ENCODE measurements around the gene FNDC1. TPM values are rescaled to one million over a fixed set of nuclear protein-coding genes. Genes with fewer than 3 reads are reported as not detected.
A peak's percentile ranks its signal among the peaks of the same experiment; 100 is the strongest.

The FNDC1 gene
- total RNA-seq, 1 experiment from 2014 or later = not detected

DNA sequence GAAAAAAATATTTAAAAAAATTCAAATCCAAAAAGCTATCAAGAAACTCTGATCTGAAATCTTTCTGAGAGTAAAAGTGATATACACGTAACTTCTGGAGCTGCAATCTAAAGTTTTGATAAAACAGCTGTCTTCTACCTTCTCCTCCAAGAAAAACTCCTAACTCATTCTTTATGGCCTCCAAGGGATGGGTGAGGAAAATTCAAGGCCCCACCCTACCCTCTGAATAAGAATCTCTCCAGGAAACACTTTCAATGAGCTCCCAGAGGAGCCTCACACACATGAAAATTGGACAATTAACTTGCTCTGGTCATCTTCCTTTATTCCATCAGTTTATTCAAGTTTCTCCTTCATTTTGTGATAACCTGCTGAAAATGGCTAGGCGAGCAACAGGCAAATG lies 93.4 kb downstream of the FNDC1 start:
- ChIA-PET POLR2A (no interaction called here), CTCF (no interaction called here)
- Histone ChIP-seq H3K9me3 (no peaks in the 10 kb centered on the region), H3K4me3 (ENCODE audit: low read depth, low read length) (no peak overlapping the region), H3K36me3 (ENCODE audit: control insufficient read depth, insufficient read depth, low read length) (no peaks in the 10 kb centered on the region), H3K4me1 (no peaks in the 10 kb centered on the region), H3K27me3 (replicated peaks; ENCODE audit: control insufficient read depth, insufficient read depth, low read length) (no peaks in the 10 kb centered on the region)
- no TSS peak for BruUV-seq (replicated peaks)
- H3K9me3 Mint-ChIP-seq (ENCODE audit: unreplicated experiment) = no peaks in the 10 kb centered on the region
- H3K27ac Mint-ChIP-seq (ENCODE audit: unreplicated experiment) = no peak overlapping the region
- H3K4me1 Mint-ChIP-seq (ENCODE audit: low read depth, unreplicated experiment) = no peaks in the 10 kb centered on the region
- no peak overlapping the region for H3K4me3 Mint-ChIP-seq (ENCODE audit: unreplicated experiment)
- peaks cover 10% of the 10 kb centered on the region for H3K27me3 Mint-ChIP-seq (ENCODE audit: insufficient read depth, unreplicated experiment)
- DNase-seq = no peak
- intact Hi-C loops (cut with micrococcal nuclease; ENCODE audit: unreplicated experiment) = no loop called here
- no peak for TF ChIP-seq CTCF (IDR thresholded peaks at IDR 0.05; ENCODE audit: insufficient read depth in 1 of 2, low read depth in 1 of 2, low read length in 1 of 2, severe bottlenecking in 1 of 2, unreplicated experiment in 1 of 2)
- H3K36me3 Mint-ChIP-seq (ENCODE audit: insufficient read depth, unreplicated experiment) = peaks cover 5% of the 10 kb centered on the region

GRCh38 chr6:159267165-159267564 lies 98.0 kb downstream of the FNDC1 start:
- peaks cover 2% of the 10 kb centered on the region for H3K27me3 Mint-ChIP-seq (ENCODE audit: insufficient read depth, unreplicated experiment)
- no peaks in the 10 kb centered on the region for H3K36me3 ChIP-seq (ENCODE audit: control insufficient read depth, insufficient read depth, low read length)
- TF ChIP-seq CTCF (IDR thresholded peaks at IDR 0.05; ENCODE audit: insufficient read depth in 1 of 2, low read depth in 1 of 2, low read length in 1 of 2, severe bottlenecking in 1 of 2, unreplicated experiment in 1 of 2) = no peak
- BruUV-seq (replicated peaks) = no TSS peak
- no peaks in the 10 kb centered on the region for H3K36me3 Mint-ChIP-seq (ENCODE audit: insufficient read depth, unreplicated experiment)
- CTCF ChIA-PET = no interaction called here
- H3K4me1 ChIP-seq = no peaks in the 10 kb centered on the region
- H3K4me1 Mint-ChIP-seq (ENCODE audit: low read depth, unreplicated experiment) = no peaks in the 10 kb centered on the region
- H3K9me3 Mint-ChIP-seq (ENCODE audit: unreplicated experiment) = peaks cover 16% of the 10 kb centered on the region
- no peaks in the 10 kb centered on the region for H3K27me3 ChIP-seq (replicated peaks; ENCODE audit: control insufficient read depth, insufficient read depth, low read length)
- intact Hi-C loops (cut with micrococcal nuclease; ENCODE audit: unreplicated experiment) = no loop called here
- no peaks in the 10 kb centered on the region for H3K9me3 ChIP-seq
- no peak overlapping the region for H3K4me3 Mint-ChIP-seq (ENCODE audit: unreplicated experiment)
- H3K27ac Mint-ChIP-seq (ENCODE audit: unreplicated experiment) = no peak overlapping the region
- peak in 1 of 2 experiments; percentile 55 for DNase-seq
- no peak overlapping the region for H3K4me3 ChIP-seq (ENCODE audit: low read depth, low read length)
- POLR2A ChIA-PET = no interaction called here

- TF ChIP-seq CTCF (IDR thresholded peaks at IDR 0.05; ENCODE audit: insufficient read depth in 1 of 2, low read depth in 1 of 2, low read length in 1 of 2, severe bottlenecking in 1 of 2, unreplicated experiment in 1 of 2) = no peak
- Mint-ChIP-seq H3K4me1 (ENCODE audit: low read depth, unreplicated experiment) (no peaks in the 10 kb centered on the region), H3K27me3 (ENCODE audit: insufficient read depth, unreplicated experiment) (peaks cover 2% of the 10 kb centered on the region), H3K36me3 (ENCODE audit: insufficient read depth, unreplicated experiment) (no peaks in the 10 kb centered on the region), H3K9me3 (ENCODE audit: unreplicated experiment) (peaks cover 16% of the 10 kb centered on the region), H3K4me3 (ENCODE audit: unreplicated experiment) (no peak overlapping the region), H3K27ac (ENCODE audit: unreplicated experiment) (no peak overlapping the region)
- H3K4me3 ChIP-seq (ENCODE audit: low read depth, low read length) = no peak overlapping the region
- no peaks in the 10 kb centered on the region for H3K9me3 ChIP-seq
- no peaks in the 10 kb centered on the region for H3K36me3 ChIP-seq (ENCODE audit: control insufficient read depth, insufficient read depth, low read length)
- no peaks in the 10 kb centered on the region for H3K4me1 ChIP-seq
- intact Hi-C loops (cut with micrococcal nuclease; ENCODE audit: unreplicated experiment) = no loop called here
- ChIA-PET CTCF (no interaction called here), POLR2A (no interaction called here)
- no peak for DNase-seq
- no TSS peak for BruUV-seq (replicated peaks)
- no peaks in the 10 kb centered on the region for H3K27me3 ChIP-seq (replicated peaks; ENCODE audit: control insufficient read depth, insufficient read depth, low read length)
Measured at GRCh38 chr6:159268511-159268910, 99.3 kb downstream of the FNDC1 start.
